GM19025 (cell line): ENCODE data around the gene PRKRA.
"Not testable (repeated sequence)": the region's sequence is repeated elsewhere in the genome, so short reads cannot be mapped to it uniquely, and the experiment has no call there.

Experiments
- ATAC-seq: cut with Tn5 transposase; IDR thresholded peaks from one replicate; pipeline ENCODE4 v1.9.1; 2021; ENCODE audit warnings: mild to moderate bottlenecking, low read depth, moderate library complexity; ENCODE audit not compliant: unreplicated experiment

PRKRA gene

DNA sequence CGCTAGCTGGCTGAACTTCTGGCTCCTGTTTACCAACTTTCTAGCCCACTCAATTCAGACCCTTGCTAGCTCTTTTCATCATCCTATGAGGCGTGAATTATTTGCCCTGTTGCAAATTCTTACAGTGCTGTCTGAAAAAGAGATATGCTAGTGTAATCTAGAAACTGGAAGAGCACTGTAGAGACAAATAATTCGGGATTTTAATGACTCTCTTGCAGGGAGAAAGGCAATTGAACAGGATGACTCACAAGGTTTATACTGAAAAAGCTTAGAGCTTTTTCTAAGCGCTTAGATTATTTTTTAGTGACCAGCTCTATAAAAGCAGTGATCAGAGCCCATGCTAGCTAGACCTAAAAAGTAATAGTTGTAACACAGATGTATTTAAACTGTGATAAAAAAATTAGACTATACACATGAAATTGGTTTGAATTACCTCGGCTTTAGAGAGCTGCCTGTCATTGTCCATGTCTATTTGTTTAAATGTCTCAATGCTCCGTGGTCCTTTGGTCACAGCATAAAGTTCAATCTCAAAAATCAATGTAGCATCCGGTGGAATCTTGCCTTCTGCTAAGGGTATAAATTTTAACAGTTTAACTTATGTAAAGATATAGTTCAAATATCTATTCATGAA, 18.4 kb upstream of the PRKRA start:
- ATAC-seq = no peak

DNA sequence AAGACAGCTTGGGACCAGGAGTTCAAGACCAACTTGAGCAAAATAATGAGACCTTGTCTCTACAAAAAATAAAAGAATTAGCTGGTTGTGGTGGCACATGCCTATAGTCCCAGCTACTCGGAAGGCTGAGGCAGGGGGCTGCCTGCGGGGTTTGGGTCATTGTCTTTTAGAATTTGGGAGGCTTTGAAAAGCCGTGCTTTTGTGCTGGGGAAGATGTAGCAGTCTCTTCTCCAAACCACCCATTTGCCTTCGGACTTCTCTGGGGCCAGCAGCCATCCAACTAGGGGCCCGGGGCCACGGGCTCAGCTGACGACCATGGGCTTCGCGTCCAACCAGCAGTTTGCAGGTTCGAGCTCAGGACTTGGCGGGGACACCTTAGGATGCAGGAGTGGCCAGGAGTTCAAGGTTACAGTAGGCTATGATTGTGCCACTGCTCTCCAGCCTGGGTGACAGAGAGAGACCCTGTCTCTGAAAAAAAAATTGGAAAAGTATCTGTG, 6.5 kb upstream of the PRKRA start:
- ATAC-seq = no peak

DNA sequence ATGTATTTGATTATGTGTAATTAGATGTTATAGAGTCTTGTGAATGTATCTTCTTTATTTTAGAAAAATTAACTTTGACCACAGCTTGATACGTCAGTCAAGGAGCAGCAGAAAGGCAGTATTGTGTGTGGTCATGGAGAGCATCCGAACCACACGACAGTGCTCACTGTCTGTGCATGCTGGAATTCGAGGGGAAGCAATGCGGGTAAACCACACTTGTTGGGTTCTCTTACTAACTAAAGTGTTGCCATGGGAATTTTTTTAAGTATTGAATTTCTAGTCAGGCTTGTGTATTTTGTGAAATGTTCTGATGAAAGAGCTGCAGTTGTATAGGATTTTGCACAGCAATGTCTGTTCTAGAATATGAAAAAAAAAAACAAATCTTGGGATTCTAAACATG, 5.0 kb upstream of the PRKRA start:
- ATAC-seq = no peak

- ATAC-seq = no peak
These were observed 1.9 kb upstream of the PRKRA start for GRCh38 chr2:178452870-178453269.

GRCh38 chr2:178452334-178452733, 1.4 kb upstream of the PRKRA start:
- no peak for ATAC-seq

DNA sequence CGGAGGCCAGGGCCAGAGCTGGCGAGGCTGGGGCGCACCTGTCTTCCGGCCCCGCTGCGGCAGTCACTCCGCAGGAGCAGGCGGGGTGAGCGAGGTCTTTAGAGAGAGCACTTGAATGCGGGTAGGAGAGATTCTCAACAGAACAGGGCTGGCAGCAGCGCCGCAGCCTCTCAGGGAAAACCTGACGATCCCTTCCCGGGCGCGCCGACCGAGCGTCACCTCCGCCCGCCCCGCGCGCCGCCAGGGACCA, 526 bp downstream of the PRKRA start:
- ATAC-seq = peak; percentile 32

DNA sequence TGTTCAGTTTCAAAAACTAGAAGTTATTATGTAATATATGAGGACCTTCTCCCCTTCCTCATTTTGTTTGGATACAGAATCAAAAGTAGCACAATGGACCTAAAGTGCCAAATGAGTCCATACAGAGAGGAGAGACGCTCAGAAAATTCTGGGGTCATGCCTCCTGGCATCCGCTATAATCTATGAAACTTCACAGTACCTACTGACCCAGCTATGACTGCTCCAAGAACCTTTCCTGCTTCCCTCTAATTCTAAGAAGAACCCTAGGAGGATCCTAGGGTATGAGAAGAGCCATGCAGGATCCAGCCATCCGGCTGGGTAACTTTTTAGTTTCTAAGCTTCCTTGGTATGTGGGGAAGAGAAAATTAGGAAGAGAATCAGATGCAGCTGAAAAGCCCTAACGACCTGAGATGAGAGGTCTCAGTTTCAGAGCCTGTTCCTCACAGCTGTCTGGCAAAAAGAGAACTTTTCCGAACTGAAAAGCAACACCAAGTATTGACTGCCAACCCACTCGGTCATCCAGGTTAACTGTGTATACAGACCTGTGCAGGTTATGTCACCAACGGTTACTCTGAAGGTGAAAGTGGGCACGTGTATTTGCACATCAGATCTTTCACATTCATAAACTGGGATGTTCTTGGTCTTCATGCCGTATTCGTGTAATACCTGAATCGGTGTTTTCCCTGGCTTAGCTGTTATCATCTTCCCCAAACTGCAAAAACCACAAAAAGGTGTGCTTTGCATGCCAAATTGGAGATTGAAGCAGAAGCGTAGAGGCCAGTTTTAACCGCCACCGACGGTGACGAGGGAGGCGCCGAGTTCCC, 1.1 kb downstream of the PRKRA start:
- peak; percentile 0 for ATAC-seq

DNA sequence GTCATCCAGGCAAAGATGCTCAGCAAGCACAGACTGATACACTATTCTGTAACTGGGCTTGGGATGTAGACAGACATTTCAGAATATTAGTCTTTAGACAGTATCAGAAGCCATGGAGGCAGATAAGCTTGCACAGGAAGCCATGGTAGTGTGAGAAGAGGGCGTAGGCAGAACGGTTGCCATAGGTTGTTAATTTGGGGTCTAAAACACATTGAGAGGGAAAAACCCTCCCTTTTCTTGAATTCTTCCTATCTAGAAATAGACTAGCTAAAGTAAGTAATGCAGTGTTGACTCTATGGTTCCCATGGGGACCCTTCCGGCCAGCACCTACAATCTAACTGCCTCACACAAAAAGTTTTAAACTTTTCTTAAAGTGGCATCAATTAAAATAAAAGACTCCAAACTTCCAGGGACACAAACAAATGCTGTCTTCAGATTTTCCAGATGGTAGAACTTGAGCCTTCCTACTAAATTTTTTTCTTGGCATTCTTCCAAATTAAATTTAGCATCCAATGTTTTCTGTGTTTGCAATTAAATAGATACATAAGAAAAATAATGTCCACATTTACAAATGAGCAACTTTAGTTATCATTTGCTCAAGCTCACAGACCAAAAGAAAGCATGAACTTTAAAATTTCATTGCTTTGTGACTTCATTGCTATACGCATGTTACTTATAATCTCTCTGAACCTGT, 1.9 kb downstream of the PRKRA start:
- ATAC-seq = no peak

DNA sequence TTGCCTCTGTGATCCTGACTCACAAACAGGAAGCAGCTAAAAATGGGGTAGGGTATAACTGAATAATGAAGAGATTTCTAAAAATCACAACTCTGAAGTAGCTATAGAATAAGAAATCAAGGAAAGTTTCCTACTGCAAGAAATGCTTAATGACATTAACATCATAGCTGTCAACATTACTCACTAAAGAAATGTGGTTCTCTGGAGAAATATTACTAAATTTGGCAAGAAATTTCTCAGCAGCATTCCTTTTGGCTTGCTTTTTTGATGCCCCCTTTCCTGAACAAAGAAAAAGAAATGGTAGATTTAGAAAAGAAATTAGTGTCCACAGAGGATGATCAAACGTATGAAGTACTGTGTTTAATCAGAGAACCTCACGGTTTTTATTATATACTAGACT, 9.5 kb downstream of the PRKRA start:
- ATAC-seq = no peak

DNA sequence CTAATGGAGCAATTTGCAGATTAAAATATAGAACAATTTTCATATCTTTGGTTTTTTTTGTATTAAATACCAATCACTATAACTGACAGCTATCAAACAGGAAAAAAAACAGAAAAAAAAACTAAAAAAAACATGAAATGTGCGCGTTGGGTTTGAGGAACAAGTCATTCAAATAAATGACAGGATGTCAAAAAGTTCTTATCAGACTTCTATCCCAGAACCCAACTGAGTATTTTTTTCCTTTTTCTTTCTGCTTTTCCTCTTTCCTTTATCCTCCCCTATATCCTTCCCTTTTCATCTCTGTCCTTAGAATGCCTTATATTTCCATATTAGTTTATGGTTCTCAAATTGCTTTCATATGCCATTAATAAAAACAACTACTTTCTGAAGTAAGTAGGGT, 14.3 kb downstream of the PRKRA start:
- ATAC-seq = no peak

DNA sequence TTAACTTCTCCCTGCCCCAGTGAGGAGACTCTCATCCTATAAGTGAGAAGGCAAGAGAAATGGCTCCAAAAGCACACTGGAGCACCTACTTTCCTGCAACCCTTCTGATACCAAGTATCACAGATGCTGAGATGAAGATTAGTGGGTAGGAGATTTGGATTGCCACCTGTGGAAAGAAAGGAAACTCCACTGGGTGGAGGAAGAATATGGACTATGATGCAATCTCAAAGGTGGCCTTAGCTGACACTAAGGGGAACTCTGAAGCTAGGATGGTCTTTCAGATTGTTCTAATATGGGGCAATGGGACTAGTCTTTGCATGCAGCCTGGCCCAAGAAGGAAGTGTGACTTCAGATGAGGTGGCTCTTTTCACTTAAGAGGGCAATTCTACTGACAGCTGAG, 21.6 kb downstream of the PRKRA start:
- no peak for ATAC-seq

DNA sequence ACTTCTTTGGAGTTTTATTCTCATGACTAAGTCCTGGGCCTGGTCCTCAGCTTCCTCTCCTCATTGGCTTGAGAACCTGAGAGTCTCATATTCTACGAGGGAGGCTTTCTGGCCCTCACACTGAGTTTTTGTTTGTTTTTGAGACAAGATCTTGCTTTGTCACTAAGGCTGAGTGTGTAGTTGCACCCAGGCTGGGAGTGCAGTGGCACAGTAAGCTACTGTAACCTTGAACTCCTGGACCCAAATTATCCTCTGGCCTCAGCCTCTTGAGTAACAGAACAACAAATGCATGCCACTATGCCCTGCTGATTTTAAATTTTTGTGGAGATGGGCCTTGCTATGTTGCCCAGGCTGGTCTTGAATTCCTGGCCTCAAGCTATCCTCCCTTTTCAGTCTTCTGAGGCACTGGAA, 22.6 kb downstream of the PRKRA start:
- no peak for ATAC-seq

GRCh38 chr2:178427458-178427857, 23.5 kb downstream of the PRKRA start:
- no peak for ATAC-seq

GRCh38 chr2:178426388-178426787, 24.6 kb downstream of the PRKRA start:
- no peak for ATAC-seq

GRCh38 chr2:178425255-178425827, 25.6 kb downstream of the PRKRA start:
- no peak for ATAC-seq

DNA sequence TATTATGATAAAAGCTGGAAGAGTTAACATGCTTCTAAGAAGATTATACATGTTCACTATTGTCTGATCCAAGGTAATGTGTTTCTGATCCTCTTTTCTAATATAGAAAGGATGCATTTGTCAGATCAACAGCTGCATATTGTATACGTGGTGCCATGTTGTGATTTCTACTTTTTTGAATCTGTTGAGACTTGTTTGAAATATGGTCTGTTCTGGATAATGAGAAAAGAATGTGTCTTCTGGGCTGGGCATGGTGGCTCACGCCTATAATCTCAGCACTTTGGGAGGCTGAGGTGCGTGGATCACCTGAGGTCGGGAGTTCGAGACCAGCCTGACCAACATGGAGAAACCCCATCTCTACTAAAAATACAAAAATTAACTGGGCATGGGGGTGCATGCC, 27.2 kb downstream of the PRKRA start:
- not testable (repeated sequence) for ATAC-seq

- no peak for ATAC-seq
These were observed 28.9 kb downstream of the PRKRA start for GRCh38 chr2:178422097-178422496.

DNA sequence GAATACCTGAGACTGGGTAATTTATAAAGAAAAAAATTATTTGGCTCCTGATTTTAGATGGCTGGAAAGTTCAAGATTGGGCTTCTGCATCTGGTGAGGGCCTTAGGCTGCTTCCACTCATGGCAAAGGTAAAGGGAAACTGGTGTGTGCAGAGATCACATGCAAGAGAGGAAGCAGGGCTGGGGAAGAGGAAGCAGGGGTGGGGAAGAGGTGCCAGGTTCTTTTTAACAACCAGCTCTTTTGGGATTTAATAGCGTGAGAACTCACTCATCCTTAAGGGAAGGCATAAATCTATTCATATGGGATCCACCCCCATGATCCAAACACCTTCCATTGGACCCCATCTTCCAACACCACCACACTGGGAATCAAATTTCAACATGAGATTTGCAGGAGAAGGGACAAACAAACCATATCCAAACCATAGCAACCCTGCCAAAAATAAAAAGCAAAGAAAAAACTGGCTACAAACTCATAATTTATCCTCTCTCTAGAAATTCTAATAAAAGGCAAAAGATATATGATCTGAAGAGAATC, 30.4 kb downstream of the PRKRA start:
- no peak for ATAC-seq

GRCh38 chr2:178419123-178419522, 31.9 kb downstream of the PRKRA start:
- ATAC-seq = no peak

DNA sequence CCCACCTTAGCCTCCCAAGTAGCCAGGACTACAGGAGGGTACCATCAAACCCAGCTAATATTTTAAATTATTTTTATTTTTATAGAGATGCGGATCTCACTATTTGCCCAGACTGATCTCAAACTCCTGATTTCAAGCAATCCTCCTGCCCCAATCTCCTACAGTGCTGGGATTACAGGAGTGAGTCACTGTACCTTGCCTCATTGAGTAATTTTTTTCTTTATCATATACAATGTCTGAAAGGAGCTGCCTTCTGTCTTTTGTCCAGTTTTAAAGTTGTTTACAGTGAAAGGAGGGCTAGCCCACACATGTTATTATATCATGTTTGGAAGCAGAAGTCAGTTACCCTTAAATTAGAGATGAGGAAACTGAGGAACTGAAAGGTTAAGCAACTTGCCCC, 32.5 kb downstream of the PRKRA start:
- ATAC-seq = no peak

DNA sequence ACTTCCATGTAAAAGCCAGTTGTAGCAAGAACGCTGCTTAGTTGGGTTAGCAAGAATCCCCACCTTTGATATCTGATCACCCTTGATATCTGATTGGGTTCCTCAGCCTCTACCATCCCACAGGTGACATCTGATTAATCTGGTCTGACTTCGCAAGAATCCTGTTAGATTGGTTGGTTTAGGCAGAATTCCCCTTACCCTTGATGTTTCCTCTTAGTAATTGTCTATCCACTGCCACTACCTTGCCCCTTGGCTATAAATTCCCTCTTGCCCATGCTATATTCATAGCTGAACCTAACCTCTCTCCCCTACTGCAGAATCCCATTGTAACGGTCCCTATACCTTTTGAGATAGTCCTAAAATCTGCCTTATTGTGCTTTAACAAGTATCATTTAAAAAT, 33.1 kb downstream of the PRKRA start:
- ATAC-seq = no peak
